NCI-H1048 (cell line): Measurements from ENCODE around the gene TRABD2B.

Experiments used
- DNase-seq: peaks from one replicate; lab custom pipeline; 2025; lab: John Stamatoyannopoulos, UW

Gene TRABD2B

DNA sequence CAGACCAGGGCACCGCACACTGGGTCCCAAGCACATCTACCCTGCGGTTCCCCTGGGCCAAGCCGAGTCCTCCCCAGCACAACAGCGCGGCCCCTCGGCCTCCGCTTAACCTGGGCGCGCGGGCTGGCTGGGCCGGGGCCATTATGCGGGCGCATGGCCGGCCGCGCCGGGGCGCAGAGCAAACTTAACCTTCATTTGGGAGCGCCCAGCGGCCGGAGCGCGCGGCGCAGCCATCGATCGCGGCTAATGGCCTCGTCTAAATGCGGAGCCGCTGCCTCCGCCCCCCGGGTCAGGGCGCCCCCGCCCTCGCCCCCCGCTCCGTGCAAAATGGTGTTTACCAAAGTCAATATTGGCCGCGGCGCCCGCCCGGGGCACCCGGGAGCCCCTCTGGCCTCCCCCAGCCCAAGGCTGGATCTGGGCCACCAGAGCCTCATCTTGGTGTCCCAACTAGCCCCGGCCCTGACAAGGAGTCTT is 272.1 kb downstream of the TRABD2B start:
- DNase-seq, result no peak

GRCh38 chr1:47724432-47724999 is 272.7 kb downstream of the TRABD2B start:
- no peak for DNase-seq

DNA sequence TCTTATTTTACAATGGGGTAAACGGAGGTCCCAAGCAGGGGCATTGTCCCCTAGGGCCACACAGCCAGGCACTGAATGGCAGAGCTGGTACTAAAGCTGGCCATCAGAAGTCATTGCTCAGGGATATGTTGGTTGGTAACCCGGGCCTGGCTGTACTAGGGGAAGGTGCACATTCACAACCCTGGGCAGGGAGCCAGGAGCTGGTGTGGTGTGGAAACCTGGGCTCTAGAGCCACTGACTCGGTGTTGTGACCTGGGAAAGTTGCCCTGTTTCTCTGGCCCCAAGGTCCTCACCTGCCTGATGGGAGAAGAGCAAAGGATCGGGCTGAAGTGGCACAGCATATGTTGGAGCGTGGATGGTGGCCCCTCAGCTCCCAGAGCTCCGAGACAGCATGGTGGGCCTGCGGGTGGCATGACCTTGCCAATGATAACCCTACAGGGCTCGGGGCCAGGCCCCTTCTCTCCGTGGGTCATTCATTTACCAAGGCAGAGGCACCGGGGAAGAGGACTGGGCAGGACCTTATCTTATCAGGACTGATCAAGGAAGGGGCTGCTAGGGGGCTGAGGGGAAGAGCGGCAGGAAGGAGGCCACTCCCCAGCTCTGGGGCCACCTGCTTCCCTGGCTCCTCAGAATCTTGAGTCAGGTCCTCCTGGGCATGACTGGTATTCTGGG is 274.1 kb downstream of the TRABD2B start:
- no peak for DNase-seq

DNA sequence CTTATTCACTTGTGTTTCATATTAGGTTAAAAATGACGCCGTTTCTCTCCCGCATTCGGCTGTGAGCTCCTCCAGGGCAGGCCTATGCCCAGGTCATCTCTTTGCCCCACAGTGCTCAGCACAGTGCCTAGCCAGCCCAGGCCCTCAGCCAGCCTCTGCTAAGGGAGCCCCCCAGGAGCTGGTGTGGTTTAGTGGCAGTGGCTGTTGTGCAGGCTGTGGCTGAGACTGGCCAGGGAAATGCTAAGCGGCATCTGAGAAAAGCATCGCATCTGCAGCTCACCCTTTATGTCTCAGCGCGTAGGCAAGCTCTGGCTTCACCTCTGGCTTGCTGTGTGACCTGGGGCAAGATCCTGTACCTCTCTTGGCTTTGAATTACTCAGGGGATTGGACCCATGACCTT is 275.1 kb downstream of the TRABD2B start:
- no peak for DNase-seq

GRCh38 chr1:47720111-47720510 is 277.1 kb downstream of the TRABD2B start:
- DNase-seq, result no peak

DNA sequence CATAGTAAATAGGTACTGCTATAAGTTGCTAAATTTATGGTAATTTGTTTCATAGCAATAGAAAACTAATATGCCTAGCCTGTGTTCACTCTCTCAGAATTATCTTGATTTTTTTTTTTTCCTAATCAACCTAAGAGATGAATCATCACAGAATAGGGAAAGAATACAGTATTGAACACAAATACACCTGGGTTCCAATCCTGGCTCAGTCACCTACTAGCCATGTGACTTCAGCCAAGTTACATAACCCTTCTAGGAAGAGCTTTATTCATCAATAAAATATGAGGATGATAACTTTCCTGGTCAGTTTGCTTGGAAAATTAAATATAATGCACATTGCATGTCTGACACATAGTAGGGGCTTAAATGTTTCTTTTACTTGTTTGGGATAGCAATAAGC is 279.8 kb downstream of the TRABD2B start:
- no peak for DNase-seq

DNA sequence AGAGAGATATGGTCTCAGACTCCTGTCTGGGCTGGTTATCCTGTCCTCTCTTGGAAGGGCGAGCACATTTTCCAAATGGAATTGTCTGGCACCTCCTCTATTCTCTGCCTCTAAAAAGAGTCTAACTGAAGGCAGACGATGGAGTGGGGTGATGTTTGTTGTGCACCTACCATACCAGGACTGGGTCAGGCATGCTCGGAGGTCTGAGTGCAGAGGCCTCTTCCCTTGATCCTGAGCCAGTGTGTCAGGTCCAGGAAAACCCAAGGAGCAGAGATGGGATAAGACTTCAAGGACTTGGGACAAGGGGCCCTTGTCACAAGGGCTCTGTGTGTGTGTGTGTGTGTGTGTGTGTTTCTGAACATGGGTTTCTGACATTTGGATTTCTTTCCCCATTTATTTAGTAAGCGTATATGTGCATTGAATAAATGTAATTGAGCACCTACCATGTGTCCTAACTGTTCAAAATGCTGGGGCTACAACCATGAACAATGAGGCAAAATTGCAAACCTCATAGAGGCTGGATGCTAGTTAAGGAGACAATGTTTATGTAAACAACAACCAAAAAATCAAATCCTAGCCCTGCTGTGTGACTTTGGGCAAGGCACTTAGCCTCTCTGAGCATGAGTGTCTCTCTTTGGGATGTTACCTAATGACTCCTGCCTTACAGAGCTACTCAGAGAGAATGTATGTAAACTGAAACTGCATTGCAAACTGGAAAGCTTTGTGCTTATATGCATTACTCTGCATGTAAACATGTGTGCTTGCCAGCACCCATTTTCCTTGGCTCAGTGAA is 283.0 kb downstream of the TRABD2B start:
- DNase-seq, result no peak

DNA sequence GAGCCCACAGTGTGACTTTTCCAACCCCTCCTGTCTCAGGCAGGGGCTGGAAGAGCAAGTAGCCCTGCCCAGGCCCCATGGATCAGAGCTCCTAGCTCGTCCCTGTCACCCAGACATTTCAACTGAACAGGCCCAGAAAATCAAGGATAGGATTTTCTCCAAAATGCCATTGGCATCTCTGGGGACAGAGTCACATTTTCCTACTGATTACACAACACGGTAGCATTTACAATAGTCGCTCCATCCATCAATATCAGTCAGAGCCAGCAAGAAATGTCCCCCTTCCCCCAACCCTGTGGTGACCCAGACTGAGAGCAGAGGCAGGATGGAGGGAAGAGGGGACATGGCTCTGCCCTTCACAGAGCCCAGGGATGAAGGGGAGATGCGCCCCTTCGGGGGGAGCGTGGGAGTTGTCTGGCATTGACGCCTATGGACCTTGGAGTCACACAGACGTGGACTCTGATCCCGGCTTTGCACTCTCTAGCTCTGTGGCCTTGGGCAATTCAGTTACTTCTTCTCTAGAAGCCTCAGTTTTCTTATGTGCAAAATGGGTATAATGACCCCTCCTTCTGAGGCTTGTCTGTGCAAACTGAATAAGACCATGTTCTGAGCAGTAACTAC is 283.7 kb downstream of the TRABD2B start:
- DNase-seq, result no peak

DNA sequence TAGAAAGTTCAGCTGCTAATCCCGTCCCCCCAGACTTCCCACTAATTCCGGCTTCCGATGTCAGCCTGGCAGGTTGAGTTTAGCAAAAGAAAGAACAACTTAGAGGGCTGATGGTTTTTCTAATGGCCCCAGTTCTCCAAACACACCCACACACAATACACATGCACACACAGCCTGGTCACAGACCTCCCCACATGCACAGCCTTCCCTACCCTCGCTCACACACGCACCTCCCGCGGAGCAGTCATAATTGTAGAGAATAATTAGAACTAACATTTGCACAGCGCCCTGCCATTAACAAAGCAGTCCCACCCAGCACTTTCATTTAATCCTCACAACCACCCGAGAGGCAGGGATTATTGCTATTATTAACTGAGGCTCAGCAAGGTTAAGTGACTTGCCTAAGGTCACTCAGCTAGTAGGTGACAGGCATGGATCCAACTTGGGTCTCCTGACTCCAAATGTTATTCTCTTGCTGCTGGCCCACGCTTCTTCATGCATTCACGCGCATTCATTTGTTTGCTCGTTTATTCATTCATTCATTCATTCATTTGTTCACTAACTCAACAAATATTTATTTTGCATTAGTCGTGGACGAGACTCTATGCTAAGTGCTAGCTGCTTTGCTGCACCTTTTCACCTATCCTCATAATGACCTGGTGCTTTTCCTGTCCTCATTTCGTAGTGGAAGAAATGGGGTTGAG is 284.4 kb downstream of the TRABD2B start:
- no peak for DNase-seq

DNA sequence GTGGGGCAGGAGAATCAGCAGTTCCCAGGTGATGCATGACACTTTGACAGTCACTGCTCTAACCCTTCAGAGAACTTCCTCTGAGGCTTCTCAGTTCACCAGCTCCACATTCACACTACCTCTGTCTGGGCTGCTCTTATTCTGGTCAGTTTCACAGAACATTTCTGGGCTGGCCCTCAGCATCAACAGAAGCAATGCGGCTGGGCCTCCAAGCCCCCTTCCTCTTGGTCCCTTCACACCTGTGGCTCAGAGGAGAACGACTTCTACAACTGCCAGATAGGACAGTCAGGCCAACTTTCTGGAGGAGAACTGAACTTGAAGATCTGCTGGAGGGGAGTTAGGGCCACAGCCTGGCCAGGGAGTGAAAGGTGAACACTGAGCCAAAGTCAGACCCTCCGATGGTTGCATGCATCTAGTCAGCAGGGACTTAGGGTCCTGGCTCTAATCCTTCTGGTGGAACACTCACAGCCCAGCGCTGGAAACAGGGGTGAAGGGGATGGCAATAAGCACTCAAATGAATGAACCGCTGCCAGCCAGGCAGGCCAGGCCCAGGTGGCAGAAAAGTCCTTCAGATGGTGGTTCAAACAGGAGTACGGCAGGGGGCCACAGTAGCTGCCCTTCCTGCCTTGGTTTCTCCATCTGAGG is 285.2 kb downstream of the TRABD2B start:
- no peak for DNase-seq

DNA sequence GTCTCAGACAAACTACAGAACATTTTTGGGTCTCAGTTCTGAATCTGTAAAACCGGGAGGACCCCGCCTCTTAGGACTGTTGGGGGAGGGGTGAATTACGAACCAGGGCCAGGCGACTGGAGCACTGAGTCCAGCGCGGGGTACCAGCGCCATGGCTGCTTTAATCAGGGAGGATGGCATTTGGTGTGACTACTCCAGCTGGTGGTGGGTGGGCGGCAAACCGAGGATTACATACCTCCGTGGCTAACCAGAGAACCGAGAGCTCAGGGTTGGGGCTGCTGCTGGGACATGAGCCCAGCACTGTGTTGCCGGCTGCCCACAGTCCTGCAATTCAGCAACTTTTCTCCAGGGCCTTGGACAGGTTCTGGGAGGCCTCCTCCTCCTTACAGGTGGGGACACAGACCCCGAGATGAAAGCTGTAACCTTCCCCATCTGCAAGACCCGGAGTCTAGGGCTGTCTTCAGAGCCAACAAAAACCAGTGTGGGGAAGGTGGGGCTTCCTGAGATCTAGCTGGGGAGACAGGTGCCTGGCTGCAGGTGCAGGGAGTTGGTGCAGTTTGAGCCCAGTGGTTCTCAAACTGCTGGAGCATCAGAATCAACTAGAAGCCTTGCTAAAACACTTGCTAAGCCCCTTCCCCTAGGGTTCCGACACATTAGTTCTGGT is 285.9 kb downstream of the TRABD2B start:
- DNase-seq, result no peak
